Pancreas (tissue), 10 donors: ENCODE results near the gene SLCO2B1. TPM values are rescaled to one million over a fixed set of nuclear protein-coding genes. Genes with fewer than 3 reads are reported as not detected.
A peak's percentile ranks its signal among the peaks of the same experiment; 100 is the strongest.

Experiments used
- ATAC-seq, 4 donors: fragments of 200-7000 bp; cut with Tn5 transposase; one replicate each; pipeline versions ENCODE4 v1.8.0 to v1.9.1; 2020; ENCODE audit warnings: mild to moderate bottlenecking in 4 of 4, moderate library complexity in 4 of 4
- DNase-seq, 6 donors: peaks; one replicate each; pipeline ENCODE4 v3.0.0-alpha.2; 2020
- FAIRE-seq: peaks from 2 replicates; lab custom pipeline; 2012; peaks lifted over from hg19 to GRCh38; lab: Jason Lieb, UNC
- H3K27ac ChIP-seq, 4 donors: fragments of 200-600 bp; sonication (generic); 1 replicate in 3 of 4; 2 replicates in 1 of 4; pipeline versions ENCODE4 v1.5.0 to v1.8.0; 2020
- H3K27me3 ChIP-seq, 4 donors: fragments of 200-600 bp; one replicate each; pipeline ENCODE4 v1.8.0; 2021
- H3K36me3 ChIP-seq, 3 donors: fragments of 200-600 bp; sonication (generic) in 1 of 3; one replicate each; pipeline versions ENCODE4 v1.5.0 to v1.8.0; 2020 to 2021
- H3K4me1 ChIP-seq, 3 donors: fragments of 200-600 bp; one replicate each; pipeline ENCODE4 v1.8.0; 2021
- H3K4me3 ChIP-seq, 4 donors: fragments of 200-600 bp; sonication (generic) in 2 of 4; one replicate each; pipeline versions ENCODE4 v1.5.0 to v1.8.0; 2020 to 2021
- H3K9me3 ChIP-seq, 4 donors: fragments of 200-600 bp; one replicate each; pipeline ENCODE4 v1.8.0; 2021
- WGBS, 2 donors: extraction: QIAGEN DNeasy Blood & Tissue Kit; methylation state at CpG; one replicate each; pipeline ENCODE4 v1.1.7; 2013; 5-methylcytosine and 5-hydroxymethylcytosine counted together
- intact Hi-C, 3 donors: fragments of 100-400 bp; cut with DNase I; formaldehyde crosslinking; loops; one replicate each; pipeline versions ENCODE4 v1.11.1 to v1.14.2; 2022
- polyA plus RNA-seq, 2 donors: library from polyadenylated mRNA; stranded (reverse); fragments of 200-250 nt; gene quantifications; one replicate each; pipeline ENCODE4 v1.2.3, GENCODE V29; 2013
- total RNA-seq, 6 donors: library from RNA; stranded (reverse); fragmentation: NEBNext Ultra II Directional in 4 of 6; extraction: Animal tissue kit (Norgen Biotek cat#: 25700) in 4 of 6; gene quantifications; one replicate each; pipeline versions ENCODE4 v1.2.1 to v1.2.4, GENCODE V29; 2021 to 2023
- TF ChIP-seq, protein P1 (sequence below), 4 donors: fragments of 200-600 bp; sonication (generic) in 3 of 4; IDR thresholded peaks; one replicate each; pipeline versions ENCODE4 v1.5.0 to v1.8.0; 2021; ENCODE audit warnings: antibody characterized with exemption in 4 of 4
- donor health status: healthy with polysubstance abuse.
- donor health status: DM: no; HTN: no; CAD: no; lungs with moderate emphysema.
- donor health status: DM: no; HTN: no; CAD: no.
- donor health status: control.
- donor health status: control.
- donor health status: Bipolar disorder and iron deficiency.
- donor health status: DM: yes; HTN: yes; CAD: no.
- donor health status: DM: no; HTN: no; CAD: no.
- donor health status: DM: no; HTN: no; CAD: no.
- donor health status: DM: yes; HTN: yes; CAD: no.

The SLCO2B1 gene
- total and polyA plus RNA-seq, 8 donors, result 3.6 to 71.4 (median 25.9) TPM

DNA sequence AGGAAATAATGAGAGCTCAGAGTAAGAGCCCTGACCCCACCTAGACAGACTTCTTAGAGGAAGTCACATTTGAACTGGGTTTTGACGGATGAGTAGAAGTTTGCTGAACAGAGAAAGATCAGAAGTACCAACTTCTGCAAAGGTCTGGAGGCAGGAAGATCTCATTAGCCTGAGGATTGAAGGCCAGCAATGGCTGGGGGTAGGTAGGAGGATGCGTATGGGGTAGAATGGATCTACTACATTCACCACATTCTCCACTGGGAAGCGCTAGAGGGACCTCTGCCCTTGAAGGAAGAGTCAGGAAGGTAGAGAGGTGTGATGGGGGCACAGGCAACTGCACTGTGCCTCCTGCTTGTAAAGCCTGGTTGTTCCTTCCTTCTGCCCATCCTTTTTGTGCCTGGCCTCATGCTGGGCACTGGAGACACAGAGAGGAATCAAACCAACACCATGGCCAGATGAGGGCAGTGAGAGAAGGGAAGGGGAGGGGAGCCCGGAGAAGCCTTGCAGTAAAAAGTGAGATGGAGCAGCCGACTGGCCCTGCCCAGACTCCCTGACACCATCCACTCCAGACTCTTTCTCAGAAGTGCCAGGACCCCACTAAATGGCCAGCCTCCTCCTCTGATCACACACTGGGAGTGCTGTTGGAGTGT, 94.6 kb downstream of the SLCO2B1 start:
- TF ChIP-seq, protein P1, sequence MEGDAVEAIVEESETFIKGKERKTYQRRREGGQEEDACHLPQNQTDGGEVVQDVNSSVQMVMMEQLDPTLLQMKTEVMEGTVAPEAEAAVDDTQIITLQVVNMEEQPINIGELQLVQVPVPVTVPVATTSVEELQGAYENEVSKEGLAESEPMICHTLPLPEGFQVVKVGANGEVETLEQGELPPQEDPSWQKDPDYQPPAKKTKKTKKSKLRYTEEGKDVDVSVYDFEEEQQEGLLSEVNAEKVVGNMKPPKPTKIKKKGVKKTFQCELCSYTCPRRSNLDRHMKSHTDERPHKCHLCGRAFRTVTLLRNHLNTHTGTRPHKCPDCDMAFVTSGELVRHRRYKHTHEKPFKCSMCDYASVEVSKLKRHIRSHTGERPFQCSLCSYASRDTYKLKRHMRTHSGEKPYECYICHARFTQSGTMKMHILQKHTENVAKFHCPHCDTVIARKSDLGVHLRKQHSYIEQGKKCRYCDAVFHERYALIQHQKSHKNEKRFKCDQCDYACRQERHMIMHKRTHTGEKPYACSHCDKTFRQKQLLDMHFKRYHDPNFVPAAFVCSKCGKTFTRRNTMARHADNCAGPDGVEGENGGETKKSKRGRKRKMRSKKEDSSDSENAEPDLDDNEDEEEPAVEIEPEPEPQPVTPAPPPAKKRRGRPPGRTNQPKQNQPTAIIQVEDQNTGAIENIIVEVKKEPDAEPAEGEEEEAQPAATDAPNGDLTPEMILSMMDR (IDR thresholded peaks at IDR 0.05), result no peak
- DNase-seq (peak in 1 of 6 donors; percentile 32), FAIRE-seq (no peak), ATAC-seq (no peak)
- Histone ChIP-seq H3K4me1 (peaks cover 0 to 3% (median 3%) of the 10 kb centered on the region in 3 donors), H3K27me3 (peaks cover 0 to 2% (median 0%) of the 10 kb centered on the region in 4 donors), H3K36me3 (no peaks in the 10 kb centered on the region), H3K4me3 (no peak overlapping the region), H3K9me3 (no peaks in the 10 kb centered on the region), H3K27ac (no peak overlapping the region)
- intact Hi-C loops, result loop anchor here in 2 of 3 donors (5.0 to 10.0 kb wide), 3 partner anchors 103 to 311 kb away; no protein-coding TSS in a partner anchor
- WGBS, 2 donors, result 76 to 81% methylated on average over 5 of the region's 5 CpGs

DNA sequence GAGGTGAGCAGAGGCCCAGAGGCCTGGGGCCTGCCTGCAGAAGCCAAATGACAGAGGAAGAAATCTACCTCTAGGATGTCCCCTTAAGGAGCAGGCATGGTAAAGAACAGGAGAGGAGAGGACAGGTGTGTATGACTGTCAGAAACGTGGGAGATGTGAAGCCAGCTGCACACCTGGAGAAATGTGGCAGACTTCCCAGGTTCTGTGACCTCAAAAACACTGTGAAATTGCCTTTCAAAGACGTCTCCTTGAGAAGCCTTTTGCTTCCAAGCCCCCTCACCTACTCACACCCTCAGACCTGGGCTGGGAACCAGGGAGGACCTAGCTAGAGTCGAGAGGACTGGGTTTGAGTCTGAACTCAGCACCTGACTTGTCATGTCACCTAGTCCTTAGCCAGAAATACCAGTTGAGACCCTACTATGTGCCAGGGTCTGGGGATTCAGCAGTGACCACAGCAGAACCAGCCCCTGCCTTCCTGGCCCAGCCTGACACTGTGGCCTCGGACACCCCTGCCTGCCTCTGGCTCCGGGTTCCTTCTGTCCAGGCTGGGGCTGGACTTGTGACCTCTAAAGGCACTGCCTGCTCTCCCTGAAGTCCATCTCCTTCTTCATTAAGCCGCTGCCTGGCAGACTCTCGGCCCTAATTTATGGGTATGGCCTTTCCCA, 95.2 kb downstream of the SLCO2B1 start:
- FAIRE-seq (no peak), ATAC-seq (peak in 3 of 4 donors; percentile 24 to 29 (median 26)), DNase-seq (peak in 3 of 6 donors; percentile 53 to 64 (median 63))
- no peak overlapping the region for H3K4me3 ChIP-seq
- peaks cover 0 to 3% (median 3%) of the 10 kb centered on the region in 3 donors for H3K4me1 ChIP-seq
- no peaks in the 10 kb centered on the region for H3K36me3 ChIP-seq
- H3K9me3 ChIP-seq, result no peaks in the 10 kb centered on the region
- intact Hi-C loops, result loop anchor here in 2 of 3 donors (5.0 to 10.0 kb wide), 3 partner anchors 104 to 311 kb away; no protein-coding TSS in a partner anchor
- WGBS, 2 donors, result 35 to 39% methylated on average over 7 of the region's 7 CpGs
- no peak overlapping the region for H3K27ac ChIP-seq
- TF ChIP-seq, protein P1 (IDR thresholded peaks at IDR 0.05), result no peak
- no peaks in the 10 kb centered on the region for H3K27me3 ChIP-seq

DNA sequence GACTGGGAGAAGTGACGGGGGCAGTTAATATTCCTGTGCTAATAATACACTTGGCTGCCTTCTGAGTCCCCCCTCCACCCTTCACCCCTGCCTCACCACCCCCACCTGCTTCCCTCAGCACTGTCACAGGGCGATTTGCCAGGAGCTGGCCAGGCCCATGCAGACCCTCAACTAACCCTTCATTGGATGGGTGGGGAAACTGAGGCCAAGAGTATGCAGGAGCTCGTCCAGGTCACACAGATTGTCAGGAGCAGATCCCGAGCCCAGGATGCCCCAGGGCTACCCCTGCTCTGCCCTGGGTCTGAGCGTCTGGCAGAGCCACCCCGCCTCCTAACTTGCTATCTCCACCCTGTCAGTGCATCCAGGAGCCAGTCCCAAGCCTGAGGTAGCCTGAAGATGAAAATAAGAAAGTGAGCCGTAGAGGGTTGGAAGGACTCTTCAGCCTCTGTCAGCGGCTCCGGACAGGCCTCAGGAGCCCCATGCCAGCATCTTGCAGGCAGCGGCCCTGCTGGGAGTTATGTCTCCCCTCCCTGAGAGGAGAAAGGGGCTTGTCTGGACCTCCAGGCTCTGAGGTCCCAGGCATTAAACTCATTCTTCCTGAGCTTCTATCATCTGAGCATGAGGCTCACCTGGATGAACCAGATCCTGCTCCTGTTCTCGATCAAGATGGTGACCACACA, 95.9 kb downstream of the SLCO2B1 start:
- DNase-seq (peak in 2 of 6 donors; percentile 32 to 55), FAIRE-seq (no peak), ATAC-seq (no peak)
- no peaks in the 10 kb centered on the region for H3K27me3 ChIP-seq
- 76 to 78% methylated on average over 11 of the region's 11 CpGs for WGBS, 2 donors
- H3K4me1 ChIP-seq, result peaks cover 0 to 3% (median 3%) of the 10 kb centered on the region in 3 donors
- H3K9me3 ChIP-seq, result no peaks in the 10 kb centered on the region
- no peak overlapping the region for H3K27ac ChIP-seq
- intact Hi-C loops, result loop anchor here in 2 of 3 donors (5.0 to 10.0 kb wide), 3 partner anchors 105 to 312 kb away; no protein-coding TSS in a partner anchor
- TF ChIP-seq, protein P1 (IDR thresholded peaks at IDR 0.05), result no peak
- no peaks in the 10 kb centered on the region for H3K36me3 ChIP-seq
- H3K4me3 ChIP-seq, result no peak overlapping the region

DNA sequence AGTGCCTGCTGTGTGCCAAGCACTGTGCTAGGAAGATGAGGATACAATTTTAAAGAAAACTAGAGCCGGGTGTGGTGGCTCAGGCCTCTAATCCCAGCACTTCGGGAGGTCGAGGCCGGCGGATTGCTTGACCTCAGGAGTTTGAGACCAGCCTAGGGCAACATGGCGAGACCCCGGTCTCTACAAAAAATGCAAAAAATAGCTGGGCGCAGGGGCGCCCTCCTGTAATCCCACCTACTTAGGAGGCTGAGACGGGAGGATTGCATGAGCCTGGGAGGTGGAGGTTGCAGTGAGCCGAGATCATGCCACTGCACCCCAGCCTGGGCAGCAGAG, 98.0 kb downstream of the SLCO2B1 start:
- TF ChIP-seq, protein P1 (IDR thresholded peaks at IDR 0.05), result no peak
- no peak for FAIRE-seq
- WGBS, 2 donors, result 27 to 31% methylated on average over 11 of the region's 11 CpGs
- no peak for ATAC-seq
- intact Hi-C loops, result loop anchor here in 2 of 3 donors (2.0 to 10.0 kb wide), 4 partner anchors 107 to 314 kb away; no protein-coding TSS in a partner anchor
- Histone ChIP-seq H3K36me3 (no peaks in the 10 kb centered on the region), H3K9me3 (no peaks in the 10 kb centered on the region), H3K27ac (no peak overlapping the region), H3K4me1 (peaks cover 0 to 3% (median 3%) of the 10 kb centered on the region in 3 donors), H3K4me3 (no peak overlapping the region), H3K27me3 (no peaks in the 10 kb centered on the region)
- DNase-seq, result no peak
